Liver (tissue), 9 donors: ENCODE data around the gene LDHD. TPM values are rescaled to one million over a fixed set of nuclear protein-coding genes. Genes with fewer than 3 reads are reported as not detected.

ENCODE experiments used
- DNase-seq: peaks from one replicate; pipeline ENCODE4 v3.0.0-alpha.2; 2017; ENCODE audit warnings: low spot score
- H3K27ac ChIP-seq, 2 donors: one replicate each; pipeline ENCODE4 v1.7.0; 2013; ENCODE audit warnings: inconsistent platforms in 2 of 2, low read length in 2 of 2, control low read depth in 1 of 2, low read depth in 1 of 2, mild to moderate bottlenecking in 1 of 2
- H3K27me3 ChIP-seq, 4 donors: one replicate each; pipeline versions ENCODE4 v1.6.1 to v1.7.0; 2013; ENCODE audit warnings: low read length in 3 of 4, inconsistent platforms in 1 of 4, mild to moderate bottlenecking in 1 of 4, moderate library complexity in 1 of 4; ENCODE audit not compliant: control insufficient read depth in 4 of 4, insufficient read depth in 4 of 4
- H3K36me3 ChIP-seq, 4 donors: one replicate each; pipeline versions ENCODE4 v1.6.1 to v1.7.0; 2013; ENCODE audit warnings: low read length in 3 of 4, mild to moderate bottlenecking in 3 of 4, low read depth in 1 of 4, moderate library complexity in 1 of 4; ENCODE audit not compliant: control insufficient read depth in 4 of 4, insufficient read depth in 3 of 4
- H3K4me1 ChIP-seq, 4 donors: one replicate each; pipeline versions ENCODE4 v1.6.1 to v1.7.0; 2013; ENCODE audit warnings: low read length in 3 of 4, mild to moderate bottlenecking in 3 of 4, moderate library complexity in 1 of 4; ENCODE audit not compliant: control insufficient read depth in 4 of 4, insufficient read depth in 4 of 4
- H3K4me3 ChIP-seq, 3 donors: one replicate each; pipeline versions ENCODE4 v1.6.1 to v1.7.0; 2013; ENCODE audit warnings: low read length in 3 of 3, control low read depth in 1 of 3, low read depth in 1 of 3, mild to moderate bottlenecking in 1 of 3
- H3K9ac ChIP-seq, 2 donors: one replicate each; pipeline ENCODE4 v1.7.0; 2013; ENCODE audit warnings: low read length in 2 of 2, mild to moderate bottlenecking in 2 of 2, moderate library complexity in 2 of 2, control low read depth in 1 of 2, low read depth in 1 of 2
- H3K9me3 ChIP-seq, 4 donors: one replicate each; pipeline versions ENCODE4 v1.6.1 to v1.7.0; 2013; ENCODE audit warnings: low read length in 3 of 4; ENCODE audit not compliant: control insufficient read depth in 4 of 4
- ATF3 ChIP-seq: IDR thresholded peaks from 2 replicates; pipeline ENCODE4 v1.6.1; 2016; ENCODE audit warnings: antibody characterized with exemption
- EGR1 ChIP-seq, 2 donors: IDR thresholded peaks; 2 replicates each; pipeline ENCODE4 v1.6.1; 2016 to 2018; ENCODE audit warnings: antibody characterized with exemption in 2 of 2, low read depth in 2 of 2
- FOXA1 ChIP-seq: IDR thresholded peaks from 2 replicates; pipeline ENCODE4 v1.6.1; 2016; ENCODE audit warnings: antibody characterized with exemption
- FOXA2 ChIP-seq: IDR thresholded peaks from 2 replicates; pipeline ENCODE4 v1.6.1; 2016; ENCODE audit warnings: antibody characterized with exemption
- GABPA ChIP-seq, 2 donors: IDR thresholded peaks in 1 of 2; conservative IDR thresholded peaks in 1 of 2; 2 replicates each; pipeline ENCODE4 v1.6.1; 2016; ENCODE audit warnings: antibody characterized with exemption in 2 of 2, mild to moderate bottlenecking in 1 of 2, moderate library complexity in 1 of 2
- HNF4A ChIP-seq, 2 donors: conservative IDR thresholded peaks; 2 replicates each; pipeline ENCODE4 v1.6.1; 2016; ENCODE audit warnings: antibody characterized with exemption in 2 of 2, mild to moderate bottlenecking in 2 of 2
- HNF4G ChIP-seq: IDR thresholded peaks from 2 replicates; pipeline ENCODE4 v1.6.1; 2016; ENCODE audit warnings: antibody characterized with exemption
- JUND ChIP-seq, 2 donors: IDR thresholded peaks; 2 replicates each; pipeline ENCODE4 v1.6.1; 2016; ENCODE audit warnings: antibody characterized with exemption in 2 of 2
- MAX ChIP-seq: IDR thresholded peaks from 2 replicates; pipeline ENCODE4 v1.6.1; 2016; ENCODE audit warnings: antibody characterized with exemption
- NR2F2 ChIP-seq: IDR thresholded peaks from 2 replicates; pipeline ENCODE4 v1.6.1; 2016; ENCODE audit warnings: antibody characterized with exemption
- RAD21 ChIP-seq, 2 donors: IDR thresholded peaks; 2 replicates each; pipeline ENCODE4 v1.6.1; 2016; ENCODE audit warnings: antibody characterized with exemption in 2 of 2, mild to moderate bottlenecking in 2 of 2
- REST ChIP-seq: IDR thresholded peaks from 2 replicates; pipeline ENCODE4 v1.6.1; 2016; ENCODE audit warnings: antibody characterized with exemption, mild to moderate bottlenecking
- RXRA ChIP-seq, 2 donors: IDR thresholded peaks; 2 replicates each; pipeline ENCODE4 v1.6.1; 2017 to 2018; ENCODE audit warnings: antibody characterized with exemption in 2 of 2, mild to moderate bottlenecking in 1 of 2
- SP1 ChIP-seq: IDR thresholded peaks from 2 replicates; pipeline ENCODE4 v1.6.1; 2018; ENCODE audit warnings: antibody characterized with exemption, mild to moderate bottlenecking
- TAF1 ChIP-seq: conservative IDR thresholded peaks from 2 replicates; pipeline ENCODE4 v1.6.1; 2016; ENCODE audit warnings: antibody characterized with exemption, mild to moderate bottlenecking
- YY1 ChIP-seq: IDR thresholded peaks from 2 replicates; pipeline ENCODE4 v1.6.1; 2016; ENCODE audit warnings: antibody characterized with exemption, mild to moderate bottlenecking
- ZBTB33 ChIP-seq: IDR thresholded peaks from 2 replicates; pipeline ENCODE4 v1.6.1; 2016; ENCODE audit warnings: antibody characterized with exemption
- WGBS: extraction: QIAGEN DNeasy Blood & Tissue Kit; methylation state at CpG from one replicate; pipeline ENCODE4 v1.1.7; 2013; 5-methylcytosine and 5-hydroxymethylcytosine counted together
- polyA plus RNA-seq, 2 donors: library from polyadenylated mRNA; stranded (reverse) in 1 of 2; unstranded in 1 of 2; fragments of 200-250 nt in 1 of 2; fragments of >200 nt in 1 of 2; fragmentation: Nextera tagmentation in 1 of 2; extraction: Ambion mirVana in 1 of 2; gene quantifications; one replicate each; pipeline versions ENCODE4 v1.2.1 to v1.2.3, GENCODE V29; 2013 to 2015
- total RNA-seq, 2 donors: library from RNA; depleted of rRNA; stranded (reverse); fragments of >200 nt; gene quantifications; one replicate each; pipeline ENCODE4 v1.2.3, GENCODE V29; 2014
- TF ChIP-seq, protein P1 (sequence below): fragments of 150-350 bp; IDR thresholded peaks from 2 replicates; pipeline ENCODE4 v1.5.1; 2017; ENCODE audit warnings: improper control_type of control experiment, low read depth, low read length; ENCODE audit not compliant: missing input control
- donor health status: healthy.
- donor health status: healthy.
- donor health status: healthy.
- donor health status: healthy.
- donor health status: healthy.

The LDHD gene
- total and polyA plus RNA-seq, 4 donors = 27.7 to 84.1 (median 76.3) TPM

GRCh38 chr16:75062976-75063346 lies 53.6 kb downstream of the LDHD start (continued):
- TF ChIP-seq, protein P1, sequence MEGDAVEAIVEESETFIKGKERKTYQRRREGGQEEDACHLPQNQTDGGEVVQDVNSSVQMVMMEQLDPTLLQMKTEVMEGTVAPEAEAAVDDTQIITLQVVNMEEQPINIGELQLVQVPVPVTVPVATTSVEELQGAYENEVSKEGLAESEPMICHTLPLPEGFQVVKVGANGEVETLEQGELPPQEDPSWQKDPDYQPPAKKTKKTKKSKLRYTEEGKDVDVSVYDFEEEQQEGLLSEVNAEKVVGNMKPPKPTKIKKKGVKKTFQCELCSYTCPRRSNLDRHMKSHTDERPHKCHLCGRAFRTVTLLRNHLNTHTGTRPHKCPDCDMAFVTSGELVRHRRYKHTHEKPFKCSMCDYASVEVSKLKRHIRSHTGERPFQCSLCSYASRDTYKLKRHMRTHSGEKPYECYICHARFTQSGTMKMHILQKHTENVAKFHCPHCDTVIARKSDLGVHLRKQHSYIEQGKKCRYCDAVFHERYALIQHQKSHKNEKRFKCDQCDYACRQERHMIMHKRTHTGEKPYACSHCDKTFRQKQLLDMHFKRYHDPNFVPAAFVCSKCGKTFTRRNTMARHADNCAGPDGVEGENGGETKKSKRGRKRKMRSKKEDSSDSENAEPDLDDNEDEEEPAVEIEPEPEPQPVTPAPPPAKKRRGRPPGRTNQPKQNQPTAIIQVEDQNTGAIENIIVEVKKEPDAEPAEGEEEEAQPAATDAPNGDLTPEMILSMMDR = no peak
- no peak for TF ChIP-seq ATF3

DNA sequence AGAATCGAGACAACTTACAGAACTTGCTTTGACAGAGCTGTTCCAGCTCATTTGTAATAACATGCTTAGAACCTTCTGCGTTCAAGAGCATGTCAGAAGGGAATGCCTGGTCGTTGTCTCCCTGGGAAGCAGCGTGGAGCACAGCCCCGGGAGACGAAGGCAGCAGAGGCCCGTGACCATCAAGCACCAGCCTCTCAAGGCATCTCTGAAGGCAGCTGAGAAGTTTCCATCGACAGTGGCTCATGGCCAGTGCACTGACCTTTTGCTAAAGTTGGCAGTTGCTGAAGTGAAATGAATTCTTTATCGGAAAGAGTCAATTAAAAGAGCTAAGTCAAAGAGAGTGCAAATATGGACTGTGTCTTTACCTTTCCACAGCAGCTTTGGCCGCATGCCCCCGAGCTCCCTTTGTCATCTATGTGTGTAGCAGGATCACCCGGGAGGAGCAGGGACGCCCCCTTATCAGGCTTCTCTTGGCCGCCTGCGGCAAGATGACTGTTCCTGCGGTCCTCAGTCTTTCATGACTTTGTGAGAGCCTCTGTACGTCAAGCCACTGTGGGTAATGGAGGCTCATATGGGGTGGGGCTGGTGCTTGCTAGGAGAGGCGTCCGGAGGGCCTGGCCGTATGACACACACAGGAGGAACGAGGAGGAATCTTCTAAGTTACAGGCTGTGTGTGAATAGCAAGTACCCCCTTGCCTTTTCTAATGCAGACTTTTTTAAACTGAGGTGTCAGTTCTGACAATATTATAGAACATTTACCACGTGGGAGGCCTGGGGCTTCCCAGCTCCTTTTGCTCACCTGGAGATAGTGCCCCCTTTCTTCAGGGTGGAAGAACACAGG lies 54.2 kb downstream of the LDHD start:
- H3K9ac ChIP-seq = peak overlapping the region in 1 of 2 donors; percentile 36
- peak overlapping the region in 1 of 2 donors; percentile 31 for H3K27ac ChIP-seq
- no peak overlapping the region for H3K4me3 ChIP-seq
- 60% methylated on average over 22 of the region's 22 CpGs for WGBS
- no peaks in the 10 kb centered on the region for H3K9me3 ChIP-seq
- TF ChIP-seq SP1 = peak; percentile 78
- peak; percentile 39 to 58 for TF ChIP-seq RAD21 (IDR thresholded peaks at IDR 0.05)
- peak; percentile 74 for TF ChIP-seq ZBTB33
- TF ChIP-seq GABPA (IDR thresholded peaks at IDR 0.05 in 1 of 2, conservative IDR thresholded peaks at IDR 0.05 in 1 of 2) = no peak
- TF ChIP-seq RXRA (IDR thresholded peaks at IDR 0.05) = peak; percentile 91 to 95
- peak; percentile 36 for TF ChIP-seq NR2F2
- peak; percentile 85 for TF ChIP-seq YY1
- no peak for TF ChIP-seq REST
- peak; percentile 47 for TF ChIP-seq ATF3
- peak; percentile 80 to 87 for TF ChIP-seq HNF4A (conservative IDR thresholded peaks at IDR 0.05)
- peak; percentile 26 to 80 for TF ChIP-seq JUND (IDR thresholded peaks at IDR 0.05)
- peak; percentile 79 for TF ChIP-seq FOXA2
- peak; percentile 81 for TF ChIP-seq MAX
- peak in 1 of 2 donors; percentile 91 for TF ChIP-seq EGR1 (IDR thresholded peaks at IDR 0.05; ENCODE audit: low read depth in 2 of 2)
- TF ChIP-seq FOXA1 = peak; percentile 58
- TF ChIP-seq, protein P1 = no peak
- no peak for TF ChIP-seq TAF1
- peak; percentile 19 for TF ChIP-seq HNF4G
- no peak for DNase-seq
- H3K36me3 ChIP-seq = no peaks in the 10 kb centered on the region
- no peaks in the 10 kb centered on the region for H3K27me3 ChIP-seq
- H3K4me1 ChIP-seq = peaks cover 7 to 32% (median 24%) of the 10 kb centered on the region in 4 donors
